Hippocampal formation (tissue), 2 donors: ENCODE results near the gene FAM3A.

Experiments
- DNase-seq, 2 donors: peaks; one replicate each; lab custom pipeline; 2025; lab: John Stamatoyannopoulos, UW

FAM3A gene

GRCh38 chrX:154458954-154459778 lies 56.9 kb downstream of the FAM3A start:
- DNase-seq: no peak

- peak in 1 of 2 donors; percentile 34 for DNase-seq
These were observed 57.7 kb downstream of the FAM3A start, which contains the start of gene PLXNA3 for GRCh38 chrX:154458116-154458953. Gene PLXNA3 (plus strand): TSS chrX:154458281. CDS start chrX:154460184, 1,903 bp downstream.

GRCh38 chrX:154457491-154458115 lies 58.4 kb downstream of the FAM3A start:
- DNase-seq: no peak
